NB4 (cell line): ENCODE data around the gene CYRIA.

Experiments
- POLR2A ChIP-seq: IDR thresholded peaks from 2 replicates; pipeline ENCODE4 v1.6.1; 2011; ENCODE audit warnings: mild to moderate bottlenecking; ENCODE audit not compliant: insufficient read length; ENCODE audit errors: extremely low read depth
- TF ChIP-seq, protein P1 (sequence below): IDR thresholded peaks from one replicate; pipeline ENCODE4 v1.5.1; 2012; ENCODE audit warnings: low read depth, low read length
- TF ChIP-seq, protein P2 (sequence below): IDR thresholded peaks from 2 replicates; pipeline ENCODE4 v1.6.1; 2011; ENCODE audit warnings: low read depth, low read length

DNA sequence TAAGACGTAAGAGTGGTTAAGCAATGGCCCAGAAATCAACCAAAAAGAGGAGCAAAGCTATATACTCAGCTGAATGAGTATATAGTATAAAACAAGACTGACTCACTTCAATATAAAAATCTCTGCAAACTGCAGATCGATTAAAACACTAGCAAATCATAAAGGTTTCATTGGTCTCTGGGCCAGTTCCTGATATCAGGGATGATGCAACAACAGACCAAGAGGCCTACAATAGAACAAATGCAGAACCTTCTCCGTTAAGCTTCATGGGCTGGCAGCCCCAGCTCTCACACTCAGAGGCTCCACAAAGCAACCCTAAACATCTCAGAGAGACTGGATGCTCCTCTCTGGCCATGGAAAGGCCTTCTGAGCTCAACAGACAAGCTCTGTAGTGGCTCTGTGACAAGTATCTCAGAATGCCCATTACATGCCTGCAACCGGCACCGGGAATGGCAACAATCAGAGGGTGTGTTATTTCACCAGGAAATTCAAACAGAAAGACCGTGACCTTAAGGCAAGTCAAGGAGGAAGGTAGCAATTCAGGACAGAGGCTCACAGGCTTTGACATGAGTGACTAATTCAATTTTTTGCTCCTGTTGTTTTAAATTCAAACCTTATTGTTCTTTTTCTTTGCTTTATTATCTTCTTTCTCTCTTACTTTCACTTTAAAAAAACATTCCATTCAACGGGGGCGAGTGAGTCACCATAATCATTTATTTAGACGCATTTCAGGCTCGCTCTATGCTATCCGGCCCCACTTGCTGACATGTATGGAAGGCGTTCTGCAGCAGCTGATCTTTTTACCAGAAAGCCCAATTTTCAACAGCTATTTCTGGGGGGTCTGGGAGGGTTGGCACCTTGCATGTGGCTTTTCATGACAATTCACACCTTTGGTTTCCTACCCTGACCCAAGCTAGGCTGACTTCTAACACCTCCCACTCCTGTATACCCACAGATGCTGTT is 15.1 kb downstream of the CYRIA start:
- TF ChIP-seq, protein P1, sequence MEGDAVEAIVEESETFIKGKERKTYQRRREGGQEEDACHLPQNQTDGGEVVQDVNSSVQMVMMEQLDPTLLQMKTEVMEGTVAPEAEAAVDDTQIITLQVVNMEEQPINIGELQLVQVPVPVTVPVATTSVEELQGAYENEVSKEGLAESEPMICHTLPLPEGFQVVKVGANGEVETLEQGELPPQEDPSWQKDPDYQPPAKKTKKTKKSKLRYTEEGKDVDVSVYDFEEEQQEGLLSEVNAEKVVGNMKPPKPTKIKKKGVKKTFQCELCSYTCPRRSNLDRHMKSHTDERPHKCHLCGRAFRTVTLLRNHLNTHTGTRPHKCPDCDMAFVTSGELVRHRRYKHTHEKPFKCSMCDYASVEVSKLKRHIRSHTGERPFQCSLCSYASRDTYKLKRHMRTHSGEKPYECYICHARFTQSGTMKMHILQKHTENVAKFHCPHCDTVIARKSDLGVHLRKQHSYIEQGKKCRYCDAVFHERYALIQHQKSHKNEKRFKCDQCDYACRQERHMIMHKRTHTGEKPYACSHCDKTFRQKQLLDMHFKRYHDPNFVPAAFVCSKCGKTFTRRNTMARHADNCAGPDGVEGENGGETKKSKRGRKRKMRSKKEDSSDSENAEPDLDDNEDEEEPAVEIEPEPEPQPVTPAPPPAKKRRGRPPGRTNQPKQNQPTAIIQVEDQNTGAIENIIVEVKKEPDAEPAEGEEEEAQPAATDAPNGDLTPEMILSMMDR = no peak
- TF ChIP-seq POLR2A = no peak
- TF ChIP-seq, protein P2, sequence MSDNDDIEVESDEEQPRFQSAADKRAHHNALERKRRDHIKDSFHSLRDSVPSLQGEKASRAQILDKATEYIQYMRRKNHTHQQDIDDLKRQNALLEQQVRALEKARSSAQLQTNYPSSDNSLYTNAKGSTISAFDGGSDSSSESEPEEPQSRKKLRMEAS = no peak
